ACC112 (cell line): ENCODE measurements around the gene TECR.

ENCODE experiments used
- H2AFZ ChIP-seq: fragments of 200-600 bp; sonication (generic); one replicate; pipeline ENCODE4 v1.6.0; 2017; ENCODE audit warnings: antibody characterized with exemption, low read length; ENCODE audit not compliant: unreplicated experiment
- H3K27ac ChIP-seq: fragments of 200-600 bp; sonication (generic); 2 replicates; pipeline ENCODE4 v1.5.1; 2014; ENCODE audit warnings: low read depth, mild to moderate bottlenecking, antibody characterized with exemption, low read length, moderate library complexity
- H3K27me3 ChIP-seq: fragments of 200-600 bp; sonication (generic); 2 replicates; pipeline ENCODE4 v1.6.1; 2014; ENCODE audit warnings: mild to moderate bottlenecking, antibody characterized with exemption, low read length, moderate library complexity, mixed read lengths; ENCODE audit not compliant: insufficient read depth
- H3K36me3 ChIP-seq: fragments of 200-600 bp; sonication (generic); 2 replicates; pipeline ENCODE4 v1.6.1; 2016; ENCODE audit warnings: mild to moderate bottlenecking, antibody characterized with exemption, low read length, moderate library complexity, mixed read lengths; ENCODE audit not compliant: insufficient read depth
- H3K4me1 ChIP-seq: fragments of 200-600 bp; sonication (generic); one replicate; pipeline ENCODE4 v1.6.1; 2016; ENCODE audit warnings: low read length, mixed read lengths; ENCODE audit not compliant: insufficient read depth, unreplicated experiment, control insufficient read depth
- H3K4me3 ChIP-seq: fragments of 200-600 bp; sonication (generic); 2 replicates; pipeline ENCODE4 v1.5.1; 2014; ENCODE audit warnings: mild to moderate bottlenecking, low read depth, low read length
- H3K79me2 ChIP-seq: fragments of 200-600 bp; sonication (generic); one replicate; pipeline ENCODE4 v1.6.0; 2016; ENCODE audit warnings: low read length; ENCODE audit not compliant: control insufficient read depth, unreplicated experiment, insufficient read depth

TECR gene

GRCh38 chr19:14555918-14556661, 26.7 kb downstream of the TECR start:
- Histone ChIP-seq H2AFZ (no peak overlapping the region), H3K79me2 (peaks cover 7% of the 10 kb centered on the region)

GRCh38 chr19:14556662-14557188, 27.3 kb downstream of the TECR start:
- Histone ChIP-seq H3K4me3 (no peak overlapping the region), H3K79me2 (peaks cover 7% of the 10 kb centered on the region), H3K4me1 (peaks cover 5% of the 10 kb centered on the region), H3K27me3 (no peaks in the 10 kb centered on the region), H3K36me3 (no peaks in the 10 kb centered on the region), H3K27ac (no peak overlapping the region), H2AFZ (no peak overlapping the region)

More at GRCh38 chr19:14555918-14556661, 26.7 kb downstream of the TECR start:
- H3K27ac ChIP-seq: no peak overlapping the region
- H3K4me3 ChIP-seq: no peak overlapping the region
- H3K36me3 ChIP-seq: no peaks in the 10 kb centered on the region
- no peaks in the 10 kb centered on the region for H3K27me3 ChIP-seq
- H3K4me1 ChIP-seq: peaks cover 5% of the 10 kb centered on the region

DNA sequence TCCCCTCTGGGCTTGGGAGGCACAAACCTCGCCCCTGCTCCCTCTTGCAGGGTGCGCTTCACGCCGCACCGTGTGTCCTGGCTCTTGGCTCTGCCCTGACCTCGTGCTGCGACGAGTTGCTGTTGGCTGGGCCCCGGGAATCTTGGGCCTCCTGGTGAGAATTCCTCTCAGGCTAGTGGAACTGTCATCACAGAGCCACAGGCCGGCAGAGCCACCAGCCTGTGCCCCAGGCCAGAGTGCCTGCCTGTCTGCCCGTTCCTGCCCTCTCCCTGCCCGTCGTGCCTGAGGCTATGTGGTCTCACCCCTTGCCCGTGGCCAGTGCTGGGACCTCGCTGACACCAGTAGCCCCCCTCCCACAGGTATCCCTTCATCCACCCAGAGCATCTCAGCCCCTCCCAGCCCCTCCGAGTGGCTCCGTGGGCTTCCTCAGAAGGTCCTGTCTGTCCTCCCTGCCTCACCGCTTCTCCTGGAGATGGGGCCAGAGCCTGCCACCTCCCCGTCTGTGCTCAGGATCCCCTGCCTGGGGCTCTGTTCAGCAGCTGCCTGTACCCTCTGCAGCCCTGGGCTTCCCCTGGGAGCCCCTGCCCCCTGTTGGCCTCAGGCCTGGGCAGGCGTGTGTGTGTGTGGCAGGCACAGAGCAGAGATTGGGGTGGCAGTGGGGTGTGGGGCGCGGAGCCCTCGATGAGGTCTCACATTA, 29.1 kb downstream of the TECR start:
- Histone ChIP-seq H3K79me2 (peaks cover 7% of the 10 kb centered on the region), H3K27ac (no peak overlapping the region), H3K4me3 (no peak overlapping the region), H3K27me3 (no peaks in the 10 kb centered on the region), H3K36me3 (no peaks in the 10 kb centered on the region), H2AFZ (no peak overlapping the region), H3K4me1 (peaks cover 5% of the 10 kb centered on the region)

DNA sequence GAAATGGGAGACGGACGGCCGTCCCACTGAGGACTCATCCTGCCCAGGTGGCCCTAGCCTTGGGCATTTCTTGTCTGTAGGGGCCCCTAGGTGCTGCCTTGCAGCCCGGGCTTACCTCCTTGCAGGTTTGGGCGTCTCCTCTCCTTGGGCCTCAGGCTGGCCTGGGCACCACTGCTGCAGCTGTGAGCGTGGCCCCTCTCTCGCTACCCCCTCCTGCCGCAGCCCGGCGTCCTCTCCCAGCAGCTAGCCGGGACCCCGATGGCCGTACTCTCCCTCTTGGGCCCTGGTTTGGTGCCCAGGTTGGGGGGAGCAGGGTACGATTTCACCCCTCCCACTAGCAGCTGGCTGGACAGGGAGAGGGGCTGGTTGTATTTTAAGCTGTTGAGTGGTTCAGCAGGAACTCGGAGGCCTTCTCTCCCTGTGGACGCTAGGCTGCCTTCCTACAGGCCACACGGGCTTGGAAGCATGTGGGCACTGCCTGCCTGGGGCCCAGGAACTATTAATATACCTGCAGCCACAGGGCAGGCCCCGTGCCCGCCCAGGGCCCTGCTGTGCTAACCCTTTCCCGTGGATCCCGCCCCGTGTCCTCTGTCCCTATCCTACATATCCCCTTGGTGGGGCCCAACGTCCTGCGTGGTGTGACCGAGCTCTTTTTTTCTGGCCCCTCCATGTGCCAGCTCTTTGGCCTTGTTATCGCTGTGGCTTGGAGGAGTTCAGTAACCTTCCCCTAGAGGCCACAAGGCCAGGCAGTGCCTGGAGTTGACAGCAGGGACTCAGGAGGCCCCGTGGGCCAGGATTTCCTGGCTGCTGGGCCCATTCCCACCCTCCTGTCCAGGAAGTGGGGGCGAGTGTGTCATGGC, 30.8 kb downstream of the TECR start:
- Histone ChIP-seq H2AFZ (no peak overlapping the region), H3K27ac (no peak overlapping the region), H3K4me3 (no peak overlapping the region), H3K36me3 (no peaks in the 10 kb centered on the region), H3K79me2 (peaks cover 7% of the 10 kb centered on the region), H3K4me1 (peaks cover 5% of the 10 kb centered on the region), H3K27me3 (no peaks in the 10 kb centered on the region)

- Histone ChIP-seq H3K79me2 (peaks cover 7% of the 10 kb centered on the region), H3K4me1 (peaks cover 5% of the 10 kb centered on the region), H3K36me3 (no peaks in the 10 kb centered on the region), H2AFZ (no peak overlapping the region), H3K27ac (no peak overlapping the region), H3K4me3 (no peak overlapping the region), H3K27me3 (no peaks in the 10 kb centered on the region)
Measured at GRCh38 chr19:14560776-14561108, 31.3 kb downstream of the TECR start.

- Histone ChIP-seq H3K27me3 (no peaks in the 10 kb centered on the region), H3K4me1 (peaks cover 5% of the 10 kb centered on the region), H3K27ac (no peak overlapping the region), H3K36me3 (no peaks in the 10 kb centered on the region), H3K79me2 (peaks cover 7% of the 10 kb centered on the region), H3K4me3 (no peak overlapping the region), H2AFZ (no peak overlapping the region)
Measured at GRCh38 chr19:14561249-14561648, 31.9 kb downstream of the TECR start.

DNA sequence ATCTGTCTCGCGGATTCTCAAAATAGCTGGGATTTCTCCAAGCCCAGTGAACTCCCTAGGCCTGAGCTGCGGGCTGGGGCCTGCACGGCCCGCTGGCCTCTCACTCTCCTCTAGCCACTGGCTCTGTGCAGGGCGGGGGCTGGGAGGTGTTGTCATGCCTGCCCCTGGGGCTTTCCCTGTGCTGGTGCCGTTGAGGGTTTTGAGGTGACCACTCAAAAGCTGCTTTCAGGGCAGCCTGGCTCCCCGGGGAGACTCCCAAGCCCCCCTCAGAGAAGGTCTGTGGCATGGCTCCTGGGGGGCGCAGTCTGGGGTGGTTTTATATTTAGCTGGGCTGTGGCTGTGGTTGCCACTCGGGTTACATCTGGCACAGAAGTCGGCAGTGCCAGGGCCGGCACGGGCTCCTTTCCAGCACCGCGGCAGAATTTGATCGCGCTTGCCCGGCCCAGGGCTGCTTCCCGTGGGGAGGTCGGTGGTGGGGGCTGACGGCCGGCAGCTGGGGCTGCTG, 32.5 kb downstream of the TECR start:
- H3K79me2 ChIP-seq: peaks cover 7% of the 10 kb centered on the region
- no peak overlapping the region for H3K4me3 ChIP-seq
- peaks cover 5% of the 10 kb centered on the region for H3K4me1 ChIP-seq
- H3K27me3 ChIP-seq: no peaks in the 10 kb centered on the region
- H3K36me3 ChIP-seq: no peaks in the 10 kb centered on the region
- H2AFZ ChIP-seq: no peak overlapping the region
- H3K27ac ChIP-seq: no peak overlapping the region

DNA sequence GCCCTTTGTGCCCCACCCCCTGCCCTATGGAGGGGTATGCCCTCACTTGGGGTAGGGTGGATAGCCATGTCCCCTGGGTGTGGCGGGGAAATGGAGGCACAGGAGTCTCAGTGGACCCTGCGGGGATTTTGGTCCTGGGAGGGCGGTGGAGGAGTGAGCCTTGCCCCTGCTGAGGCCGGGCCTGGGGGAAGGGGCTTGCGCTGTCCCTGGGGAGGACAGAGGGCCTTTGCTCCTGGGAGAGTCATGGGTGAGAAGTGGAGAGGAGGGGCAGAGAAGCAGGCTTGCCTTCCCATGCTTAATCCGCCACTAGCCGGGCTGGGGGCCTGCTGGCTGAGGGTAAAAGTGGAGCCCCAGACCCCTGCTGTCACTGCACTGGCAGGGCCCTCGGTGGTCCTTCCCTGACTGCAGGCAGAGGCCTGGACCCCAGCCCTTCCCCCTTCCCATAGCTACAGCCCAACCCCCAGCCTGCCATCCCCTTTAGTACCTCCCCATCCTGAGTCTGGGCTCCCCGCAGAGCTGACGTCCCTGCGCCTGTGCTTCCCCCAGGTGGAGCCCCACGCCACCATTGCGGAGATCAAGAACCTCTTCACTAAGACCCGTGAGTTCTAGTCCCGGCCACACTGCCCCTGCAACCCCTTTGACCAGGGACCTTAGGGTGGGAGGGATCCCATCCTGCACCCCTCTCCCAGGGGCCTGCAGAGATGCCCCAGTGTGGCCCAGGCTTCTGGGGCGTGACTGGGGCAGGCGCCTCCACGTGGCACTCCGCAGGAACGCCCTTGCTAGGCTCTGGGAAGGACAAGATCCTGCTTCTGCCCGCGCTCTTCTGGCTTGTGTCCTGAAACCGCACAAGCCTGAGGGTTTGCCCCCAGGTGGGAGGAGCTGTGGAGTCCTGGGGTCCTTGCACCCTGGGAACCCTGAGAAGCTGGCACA, 33.5 kb downstream of the TECR start:
- peaks cover 5% of the 10 kb centered on the region for H3K4me1 ChIP-seq
- no peak overlapping the region for H3K27ac ChIP-seq
- no peak overlapping the region for H3K4me3 ChIP-seq

DNA sequence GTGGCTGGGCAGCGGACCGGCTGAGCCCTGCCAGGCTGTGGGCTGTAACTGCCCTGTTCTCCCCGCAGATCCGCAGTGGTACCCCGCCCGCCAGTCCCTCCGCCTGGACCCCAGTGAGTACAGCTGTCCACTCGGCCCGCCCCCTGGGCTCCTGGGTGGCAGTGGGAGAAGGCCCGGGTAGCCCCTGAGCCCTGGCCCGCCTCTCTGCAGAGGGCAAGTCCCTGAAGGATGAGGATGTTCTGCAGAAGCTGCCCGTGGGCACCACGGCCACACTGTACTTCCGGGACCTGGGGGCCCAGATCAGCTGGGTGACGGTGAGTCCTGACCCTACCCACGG, 34.2 kb downstream of the TECR start:
- Histone ChIP-seq H3K27ac (no peak overlapping the region), H3K4me3 (no peak overlapping the region), H3K36me3 (no peaks in the 10 kb centered on the region), H3K4me1 (peaks cover 5% of the 10 kb centered on the region), H3K27me3 (no peaks in the 10 kb centered on the region), H3K79me2 (peaks cover 7% of the 10 kb centered on the region), H2AFZ (no peak overlapping the region)

More for the DNA sequence above, 33.5 kb downstream of the TECR start:
- H2AFZ ChIP-seq: no peak overlapping the region
- H3K27me3 ChIP-seq: no peaks in the 10 kb centered on the region
- peaks cover 7% of the 10 kb centered on the region for H3K79me2 ChIP-seq
- H3K36me3 ChIP-seq: no peaks in the 10 kb centered on the region
